HepG2 (cell line): ENCODE measurements around the gene IGLON5. TPM values are rescaled to one million over a fixed set of nuclear protein-coding genes. Genes with fewer than 3 reads are reported as not detected.

Source experiments
- AHR ChIP-seq: IDR thresholded peaks from 2 replicates; pipeline ENCODE4 v1.6.1; 2018; ENCODE audit warnings: missing genetic modification reagents, missing compliant biosample characterization
- HDAC1 ChIP-seq: sonication (generic); formaldehyde crosslinking; IDR thresholded peaks from 2 replicates; pipeline ENCODE4 v1.5.1; 2020; ENCODE audit warnings: mild to moderate bottlenecking, missing genetic modification reagents
- HDAC2 ChIP-seq: sonication (generic); formaldehyde crosslinking; IDR thresholded peaks from 2 replicates; pipeline ENCODE4 v1.4.0; 2020; ENCODE audit warnings: missing genetic modification reagents
- HOXA7 ChIP-seq: sonication (generic); formaldehyde crosslinking; IDR thresholded peaks from 2 replicates; pipeline ENCODE4 v1.8.1; 2022; ENCODE audit warnings: mild to moderate bottlenecking, missing genetic modification reagents, moderate library complexity
- MYNN ChIP-seq: sonication (generic); formaldehyde crosslinking; IDR thresholded peaks from 2 replicates; pipeline ENCODE4 v1.4.0; 2020; ENCODE audit warnings: mild to moderate bottlenecking, low read depth, missing genetic modification reagents
- RAD21 ChIP-seq: fragments of 450-650 bp; formaldehyde crosslinking; IDR thresholded peaks from 2 replicates; pipeline ENCODE4 v1.5.0; 2020; ENCODE audit warnings: mild to moderate bottlenecking
- SNAPC2 ChIP-seq: sonication (generic); formaldehyde crosslinking; IDR thresholded peaks from 2 replicates; pipeline ENCODE4 v1.8.1; 2022; ENCODE audit warnings: mild to moderate bottlenecking, missing genetic modification reagents
- SOX5 ChIP-seq: IDR thresholded peaks from 2 replicates; pipeline ENCODE4 v1.6.1; 2016; ENCODE audit warnings: borderline replicate concordance
- SP4 ChIP-seq: sonication (generic); formaldehyde crosslinking; IDR thresholded peaks from 2 replicates; pipeline ENCODE4 v1.8.1; 2023; ENCODE audit warnings: mild to moderate bottlenecking, missing genetic modification reagents
- ZNF225 ChIP-seq: sonication (generic); formaldehyde crosslinking; IDR thresholded peaks from 2 replicates; pipeline ENCODE4 v1.4.0; 2020; ENCODE audit warnings: mild to moderate bottlenecking, missing genetic modification reagents
- ZNF292 ChIP-seq: sonication (generic); formaldehyde crosslinking; IDR thresholded peaks from 2 replicates; pipeline ENCODE4 v1.8.1; 2022; ENCODE audit warnings: mild to moderate bottlenecking, low read depth, missing genetic modification reagents, borderline replicate concordance
- ZNF441 ChIP-seq: sonication (generic); formaldehyde crosslinking; IDR thresholded peaks from 2 replicates; pipeline ENCODE4 v1.7.0; 2021; ENCODE audit warnings: missing genetic modification reagents, borderline replicate concordance
- ZNF672 ChIP-seq: sonication (generic); formaldehyde crosslinking; IDR thresholded peaks from 2 replicates; pipeline ENCODE4 v1.8.1; 2022; ENCODE audit warnings: missing genetic modification reagents
- polyA plus RNA-seq, 8 experiments: library from polyadenylated mRNA; depleted of rRNA in 3 of 8; stranded (reverse) in 7 of 8; unstranded in 1 of 8; fragments of >200 nt; fragmentation: Illumina TruSeq in 4 of 8; extraction: Trizol in 4 of 8; gene quantifications; 2 replicates each; pipeline versions ENCODE4 v1.2.1 to v1.2.3, GENCODE V29; 2011 to 2016; ENCODE audit warnings: low read depth in 4 of 8, missing spikeins in 1 of 8, mixed read lengths in 1 of 8; ENCODE audit not compliant: insufficient read depth in 1 of 8
- total RNA-seq, 5 experiments: library from RNA; depleted of rRNA; stranded (reverse); fragments of >200 nt; fragmentation: Illumina TruSeq; extraction: Trizol; gene quantifications; 2 replicates each; pipeline ENCODE4 v1.2.3, GENCODE V29; 2016; ENCODE audit warnings: low read depth in 1 of 5
- TF ChIP-seq, protein P1 (sequence below): sonication (generic); formaldehyde crosslinking; conservative IDR thresholded peaks from 2 replicates; pipeline ENCODE4 v1.8.1; 2023; ENCODE audit warnings: missing genetic modification reagents
- TF ChIP-seq, protein P2 (sequence below), 2 experiments: sonication (generic) in 1 of 2; formaldehyde crosslinking in 1 of 2; IDR thresholded peaks; 2 replicates each; pipeline versions ENCODE4 v1.6.1 to v1.9.0; 2014 to 2022; ENCODE audit warnings: antibody characterized with exemption in 1 of 2, borderline replicate concordance in 1 of 2, inconsistent platforms in 1 of 2, low read depth in 1 of 2, missing genetic modification reagents in 1 of 2
- TF ChIP-seq, protein P3 (sequence below): sonication (generic); formaldehyde crosslinking; IDR thresholded peaks from 2 replicates; pipeline ENCODE4 v1.8.1; 2023; ENCODE audit warnings: mild to moderate bottlenecking, missing genetic modification reagents
- TF ChIP-seq, protein P4 (sequence below): sonication (generic); formaldehyde crosslinking; conservative IDR thresholded peaks from 2 replicates; pipeline ENCODE4 v1.5.0; 2020; ENCODE audit warnings: missing genetic modification reagents
- TF ChIP-seq, protein P5 (sequence below): sonication (generic); formaldehyde crosslinking; IDR thresholded peaks from 2 replicates; pipeline ENCODE4 v1.4.0; 2020; ENCODE audit warnings: missing genetic modification reagents

The IGLON5 gene
- total and polyA plus RNA-seq, 2 of the 13 experiments (the other 11 are each of a cell fraction or from before 2014, with no cell fraction given): 0.04 to 5.7 TPM

DNA sequence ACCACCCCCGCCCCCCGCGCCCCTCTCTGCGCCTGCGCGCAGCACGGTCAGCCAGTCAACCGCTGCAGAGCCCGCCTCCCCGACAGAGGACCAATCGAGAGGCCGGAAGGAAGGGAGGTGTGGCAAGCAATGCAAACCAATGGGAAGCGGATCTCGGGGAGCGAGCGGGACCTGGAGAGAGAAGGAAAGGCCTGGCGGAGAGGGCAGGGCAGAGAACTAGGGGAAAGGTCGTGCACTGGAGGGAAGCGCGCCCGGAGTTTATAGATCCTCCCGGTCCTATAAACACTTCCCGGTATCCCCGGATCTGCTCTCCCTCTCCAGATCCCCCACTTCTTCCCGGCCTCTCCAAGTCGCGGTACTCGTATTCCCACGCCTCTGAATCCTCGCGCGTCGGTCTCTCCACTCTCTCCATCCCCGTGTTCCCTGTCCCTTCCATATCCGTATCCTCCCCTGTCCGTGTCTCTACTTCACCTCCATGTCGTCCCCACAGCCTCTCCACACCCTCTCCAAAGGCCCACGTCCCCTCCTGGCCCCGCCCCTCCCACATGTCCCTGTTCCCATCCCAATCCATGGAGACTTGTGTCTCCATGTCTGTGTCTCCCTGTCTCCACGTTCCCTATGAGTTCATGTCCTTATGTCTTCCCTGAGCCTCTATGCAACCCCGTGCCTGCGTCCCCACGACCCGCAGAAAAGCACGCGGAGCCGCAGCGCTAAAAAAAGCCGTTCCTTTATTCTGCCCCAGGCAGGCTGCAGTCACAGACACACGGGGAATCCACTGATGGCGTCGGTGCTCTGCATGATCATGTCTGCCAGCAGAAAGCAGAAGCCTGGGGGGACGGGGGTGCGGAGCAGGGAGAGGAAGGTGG is 55.2 kb downstream of the IGLON5 start (continued):
- TF ChIP-seq, protein P1, sequence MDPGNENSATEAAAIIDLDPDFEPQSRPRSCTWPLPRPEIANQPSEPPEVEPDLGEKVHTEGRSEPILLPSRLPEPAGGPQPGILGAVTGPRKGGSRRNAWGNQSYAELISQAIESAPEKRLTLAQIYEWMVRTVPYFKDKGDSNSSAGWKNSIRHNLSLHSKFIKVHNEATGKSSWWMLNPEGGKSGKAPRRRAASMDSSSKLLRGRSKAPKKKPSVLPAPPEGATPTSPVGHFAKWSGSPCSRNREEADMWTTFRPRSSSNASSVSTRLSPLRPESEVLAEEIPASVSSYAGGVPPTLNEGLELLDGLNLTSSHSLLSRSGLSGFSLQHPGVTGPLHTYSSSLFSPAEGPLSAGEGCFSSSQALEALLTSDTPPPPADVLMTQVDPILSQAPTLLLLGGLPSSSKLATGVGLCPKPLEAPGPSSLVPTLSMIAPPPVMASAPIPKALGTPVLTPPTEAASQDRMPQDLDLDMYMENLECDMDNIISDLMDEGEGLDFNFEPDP (CRISPR knock-in tag): no peak
- TF ChIP-seq, protein P2, sequence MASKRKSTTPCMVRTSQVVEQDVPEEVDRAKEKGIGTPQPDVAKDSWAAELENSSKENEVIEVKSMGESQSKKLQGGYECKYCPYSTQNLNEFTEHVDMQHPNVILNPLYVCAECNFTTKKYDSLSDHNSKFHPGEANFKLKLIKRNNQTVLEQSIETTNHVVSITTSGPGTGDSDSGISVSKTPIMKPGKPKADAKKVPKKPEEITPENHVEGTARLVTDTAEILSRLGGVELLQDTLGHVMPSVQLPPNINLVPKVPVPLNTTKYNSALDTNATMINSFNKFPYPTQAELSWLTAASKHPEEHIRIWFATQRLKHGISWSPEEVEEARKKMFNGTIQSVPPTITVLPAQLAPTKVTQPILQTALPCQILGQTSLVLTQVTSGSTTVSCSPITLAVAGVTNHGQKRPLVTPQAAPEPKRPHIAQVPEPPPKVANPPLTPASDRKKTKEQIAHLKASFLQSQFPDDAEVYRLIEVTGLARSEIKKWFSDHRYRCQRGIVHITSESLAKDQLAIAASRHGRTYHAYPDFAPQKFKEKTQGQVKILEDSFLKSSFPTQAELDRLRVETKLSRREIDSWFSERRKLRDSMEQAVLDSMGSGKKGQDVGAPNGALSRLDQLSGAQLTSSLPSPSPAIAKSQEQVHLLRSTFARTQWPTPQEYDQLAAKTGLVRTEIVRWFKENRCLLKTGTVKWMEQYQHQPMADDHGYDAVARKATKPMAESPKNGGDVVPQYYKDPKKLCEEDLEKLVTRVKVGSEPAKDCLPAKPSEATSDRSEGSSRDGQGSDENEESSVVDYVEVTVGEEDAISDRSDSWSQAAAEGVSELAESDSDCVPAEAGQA (IDR thresholded peaks at IDR 0.05; ENCODE audit: low read depth): no peak
- TF ChIP-seq, protein P2 (CRISPR knock-in tag; IDR thresholded peaks at IDR 0.05; ENCODE audit: borderline replicate concordance): no peak
- TF ChIP-seq, protein P3, sequence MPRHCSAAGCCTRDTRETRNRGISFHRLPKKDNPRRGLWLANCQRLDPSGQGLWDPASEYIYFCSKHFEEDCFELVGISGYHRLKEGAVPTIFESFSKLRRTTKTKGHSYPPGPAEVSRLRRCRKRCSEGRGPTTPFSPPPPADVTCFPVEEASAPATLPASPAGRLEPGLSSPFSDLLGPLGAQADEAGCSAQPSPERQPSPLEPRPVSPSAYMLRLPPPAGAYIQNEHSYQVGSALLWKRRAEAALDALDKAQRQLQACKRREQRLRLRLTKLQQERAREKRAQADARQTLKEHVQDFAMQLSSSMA (CRISPR knock-in tag): no peak
- TF ChIP-seq ZNF672 (no peak), SP4 (CRISPR knock-in tag) (no peak), HOXA7 (CRISPR knock-in tag) (no peak), ZNF292 (CRISPR knock-in tag) (no peak), AHR (CRISPR knock-in tag) (no peak), SOX5 (CRISPR knock-in tag) (no peak), ZNF225 (CRISPR knock-in tag) (no peak), SNAPC2 (CRISPR knock-in tag) (peak; percentile 36; the same call in 1 of the 2 replicates), RAD21 (CRISPR knock-in tag) (peak; percentile 37; the same call in 1 of the 2 replicates), ZNF441 (CRISPR knock-in tag) (peak; percentile 84; the same call in 1 of the 2 replicates), HDAC1 (CRISPR knock-in tag) (no peak), HDAC2 (CRISPR knock-in tag) (no peak), MYNN (no peak)
- TF ChIP-seq, protein P4, sequence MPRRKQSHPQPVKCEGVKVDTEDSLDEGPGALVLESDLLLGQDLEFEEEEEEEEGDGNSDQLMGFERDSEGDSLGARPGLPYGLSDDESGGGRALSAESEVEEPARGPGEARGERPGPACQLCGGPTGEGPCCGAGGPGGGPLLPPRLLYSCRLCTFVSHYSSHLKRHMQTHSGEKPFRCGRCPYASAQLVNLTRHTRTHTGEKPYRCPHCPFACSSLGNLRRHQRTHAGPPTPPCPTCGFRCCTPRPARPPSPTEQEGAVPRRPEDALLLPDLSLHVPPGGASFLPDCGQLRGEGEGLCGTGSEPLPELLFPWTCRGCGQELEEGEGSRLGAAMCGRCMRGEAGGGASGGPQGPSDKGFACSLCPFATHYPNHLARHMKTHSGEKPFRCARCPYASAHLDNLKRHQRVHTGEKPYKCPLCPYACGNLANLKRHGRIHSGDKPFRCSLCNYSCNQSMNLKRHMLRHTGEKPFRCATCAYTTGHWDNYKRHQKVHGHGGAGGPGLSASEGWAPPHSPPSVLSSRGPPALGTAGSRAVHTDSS: no peak
- TF ChIP-seq, protein P5, sequence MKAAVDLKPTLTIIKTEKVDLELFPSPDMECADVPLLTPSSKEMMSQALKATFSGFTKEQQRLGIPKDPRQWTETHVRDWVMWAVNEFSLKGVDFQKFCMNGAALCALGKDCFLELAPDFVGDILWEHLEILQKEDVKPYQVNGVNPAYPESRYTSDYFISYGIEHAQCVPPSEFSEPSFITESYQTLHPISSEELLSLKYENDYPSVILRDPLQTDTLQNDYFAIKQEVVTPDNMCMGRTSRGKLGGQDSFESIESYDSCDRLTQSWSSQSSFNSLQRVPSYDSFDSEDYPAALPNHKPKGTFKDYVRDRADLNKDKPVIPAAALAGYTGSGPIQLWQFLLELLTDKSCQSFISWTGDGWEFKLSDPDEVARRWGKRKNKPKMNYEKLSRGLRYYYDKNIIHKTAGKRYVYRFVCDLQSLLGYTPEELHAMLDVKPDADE (CRISPR knock-in tag): no peak
